Measurements from ENCODE around the gene CFAP119.

The CFAP119 gene

DNA sequence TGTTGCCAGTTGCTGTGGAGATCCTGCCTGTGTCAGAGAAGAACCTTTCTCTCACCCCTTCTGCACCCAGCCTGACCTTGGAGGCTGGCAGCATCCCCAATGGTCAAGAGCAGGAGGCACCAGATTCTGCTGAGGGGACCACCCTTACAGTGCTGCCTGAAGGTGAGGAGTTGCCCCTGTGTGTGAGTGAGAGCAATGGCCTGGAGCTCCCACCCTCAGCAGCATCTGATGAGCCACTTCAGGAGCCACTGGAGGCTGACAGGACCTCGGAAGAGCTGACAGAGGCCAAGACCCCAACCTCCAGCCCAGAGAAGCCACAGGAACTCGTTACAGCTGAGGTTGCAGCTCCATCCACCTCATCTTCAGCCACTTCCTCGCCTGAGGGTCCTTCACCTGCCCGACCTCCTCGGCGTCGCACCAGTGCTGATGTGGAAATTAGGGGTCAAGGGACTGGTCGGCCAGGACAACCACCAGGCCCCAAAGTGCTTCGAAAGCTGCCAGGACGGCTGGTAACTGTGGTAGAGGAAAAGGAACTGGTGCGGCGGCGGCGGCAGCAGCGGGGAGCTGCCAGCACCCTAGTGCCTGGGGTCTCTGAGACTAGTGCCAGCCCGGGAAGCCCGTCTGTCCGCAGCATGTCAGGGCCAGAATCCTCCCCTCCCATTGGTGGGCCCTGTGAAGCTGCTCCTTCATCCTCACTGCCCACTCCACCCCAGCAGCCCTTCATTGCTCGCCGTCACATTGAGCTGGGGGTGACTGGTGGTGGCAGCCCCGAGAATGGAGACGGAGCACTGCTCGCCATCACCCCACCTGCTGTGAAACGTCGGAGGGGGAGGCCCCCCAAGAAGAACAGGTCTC lies 23.8 kb downstream of the CFAP119 start:
- DNase-seq: no peak

GRCh38 chr16:30736995-30737793 lies 24.7 kb downstream of the CFAP119 start:
- DNase-seq: no peak

DNA sequence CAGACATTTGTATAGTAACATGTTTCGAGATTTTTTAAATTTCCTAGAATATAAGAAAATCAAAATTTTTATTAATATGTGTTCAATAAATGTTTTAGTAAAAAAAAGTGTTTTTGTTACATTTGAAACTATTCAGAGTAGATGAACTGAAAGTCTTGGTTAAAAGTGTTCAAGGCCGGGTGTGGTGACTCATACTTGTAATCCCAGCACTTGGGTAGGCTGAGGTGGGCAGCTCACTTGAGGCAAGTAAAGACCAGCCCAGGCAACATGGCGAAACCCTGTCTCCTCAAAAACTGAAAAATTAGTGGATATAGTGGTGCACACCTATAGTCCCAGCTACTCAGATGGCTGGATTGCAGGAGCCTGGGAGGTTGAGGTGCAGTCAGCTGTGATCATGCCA lies 30.5 kb downstream of the CFAP119 start:
- DNase-seq: no peak

- no peak for DNase-seq
Observed at GRCh38 chr16:30728899-30729672, 32.8 kb downstream of the CFAP119 start.

DNA sequence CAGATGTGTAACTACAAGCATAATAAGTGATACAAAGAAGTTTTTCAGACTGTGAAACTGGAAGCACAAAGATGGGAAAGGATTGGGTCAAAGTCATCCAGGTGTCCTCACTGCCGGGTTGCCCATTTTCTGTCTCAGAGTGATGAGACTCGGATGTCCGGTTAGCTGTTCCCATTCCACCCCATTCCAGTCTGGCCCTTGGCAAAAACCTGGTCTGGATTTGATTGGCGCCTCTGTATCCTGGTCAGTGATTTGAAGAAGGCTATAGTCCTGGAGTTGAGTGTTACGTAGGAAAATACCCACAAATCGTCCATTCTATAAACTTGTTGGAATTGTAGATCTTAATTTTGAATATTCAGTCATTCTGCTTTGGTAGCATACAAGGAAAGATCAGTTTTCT lies 33.5 kb downstream of the CFAP119 start:
- DNase-seq: no peak

GRCh38 chr16:30725418-30725792 lies 36.5 kb downstream of the CFAP119 start:
- no peak for DNase-seq

- DNase-seq: no peak
Observed at GRCh38 chr16:30724641-30725417, 37.0 kb downstream of the CFAP119 start.

DNA sequence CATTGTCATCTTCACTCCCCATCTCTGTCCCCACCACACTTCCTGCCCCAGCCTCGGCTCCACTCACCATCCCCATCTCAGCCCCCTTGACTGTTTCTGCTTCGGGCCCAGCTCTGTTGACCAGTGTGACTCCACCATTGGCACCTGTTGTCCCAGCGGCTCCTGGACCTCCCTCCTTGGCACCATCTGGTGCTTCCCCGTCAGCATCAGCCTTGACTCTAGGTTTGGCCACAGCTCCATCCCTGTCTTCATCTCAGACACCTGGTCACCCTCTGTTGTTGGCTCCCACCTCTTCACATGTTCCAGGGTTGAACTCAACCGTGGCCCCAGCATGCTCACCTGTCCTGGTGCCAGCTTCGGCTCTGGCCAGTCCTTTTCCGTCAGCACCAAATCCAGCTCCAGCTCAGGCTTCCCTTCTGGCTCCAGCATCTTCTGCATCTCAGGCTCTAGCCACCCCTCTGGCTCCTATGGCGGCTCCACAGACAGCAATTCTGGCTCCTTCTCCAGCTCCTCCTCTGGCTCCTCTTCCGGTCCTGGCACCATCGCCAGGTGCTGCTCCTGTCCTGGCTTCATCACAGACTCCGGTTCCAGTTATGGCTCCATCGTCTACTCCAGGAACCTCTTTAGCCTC lies 38.0 kb downstream of the CFAP119 start:
- no peak for DNase-seq

- no peak for DNase-seq
Observed at GRCh38 chr16:30722916-30723315, 38.9 kb downstream of the CFAP119 start.

- DNase-seq: no peak
Observed at GRCh38 chr16:30722443-30722842, 39.4 kb downstream of the CFAP119 start.

- no peak for DNase-seq
Observed at GRCh38 chr16:30721606-30722005, 40.3 kb downstream of the CFAP119 start.

DNA sequence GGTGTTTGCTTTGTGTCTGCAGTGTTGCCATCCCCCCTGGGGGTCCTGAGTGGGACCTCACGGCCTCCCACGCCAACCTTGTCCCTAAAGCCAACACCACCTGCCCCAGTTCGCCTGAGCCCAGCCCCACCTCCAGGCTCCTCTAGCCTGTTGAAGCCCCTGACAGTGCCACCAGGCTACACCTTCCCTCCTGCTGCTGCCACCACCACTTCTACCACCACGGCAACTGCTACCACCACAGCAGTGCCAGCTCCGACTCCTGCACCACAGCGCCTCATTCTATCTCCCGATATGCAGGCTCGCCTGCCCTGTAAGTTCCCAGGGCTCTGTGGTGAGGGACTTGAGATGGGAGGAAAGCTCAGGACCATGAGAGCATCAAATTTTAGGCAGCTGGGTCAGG lies 40.7 kb downstream of the CFAP119 start:
- no peak for DNase-seq

- DNase-seq: no peak
Observed at GRCh38 chr16:30720694-30721093, 41.2 kb downstream of the CFAP119 start.

- no peak for DNase-seq
Observed at GRCh38 chr16:30720086-30720485, 41.8 kb downstream of the CFAP119 start.

DNA sequence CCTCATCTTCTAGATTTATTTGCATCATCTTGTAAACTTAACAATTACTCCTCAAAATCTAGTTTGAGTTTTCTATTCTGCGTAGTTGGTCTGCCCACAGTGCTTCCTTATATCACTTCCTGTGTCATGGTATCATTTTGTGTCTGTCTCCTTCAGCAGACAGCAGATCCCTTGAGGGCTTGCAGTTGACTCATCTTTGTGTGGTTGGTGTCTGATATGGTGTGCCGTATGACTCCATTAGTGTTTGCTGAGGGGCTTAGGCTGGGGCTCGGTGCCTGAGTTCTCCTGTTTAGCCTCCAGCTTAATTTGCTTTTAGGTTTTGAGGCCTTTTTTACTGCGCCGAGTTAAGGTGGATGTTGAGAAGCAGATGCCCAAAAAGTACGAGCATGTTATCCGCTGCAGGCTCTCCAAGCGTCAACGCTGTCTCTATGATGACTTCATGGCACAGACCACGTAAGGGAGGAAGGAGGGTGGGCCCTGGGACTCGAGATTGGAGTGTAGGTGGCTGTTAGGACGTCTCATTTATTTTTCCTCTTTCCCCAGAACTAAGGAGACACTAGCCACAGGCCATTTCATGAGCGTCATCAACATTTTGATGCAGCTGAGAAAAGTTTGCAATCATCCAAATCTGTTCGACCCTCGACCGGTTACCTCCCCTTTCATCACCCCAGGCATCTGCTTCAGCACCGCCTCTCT lies 46.0 kb downstream of the CFAP119 start:
- DNase-seq: no peak

- no peak for DNase-seq
Observed at GRCh38 chr16:30711712-30712111, 50.1 kb downstream of the CFAP119 start.

DNA sequence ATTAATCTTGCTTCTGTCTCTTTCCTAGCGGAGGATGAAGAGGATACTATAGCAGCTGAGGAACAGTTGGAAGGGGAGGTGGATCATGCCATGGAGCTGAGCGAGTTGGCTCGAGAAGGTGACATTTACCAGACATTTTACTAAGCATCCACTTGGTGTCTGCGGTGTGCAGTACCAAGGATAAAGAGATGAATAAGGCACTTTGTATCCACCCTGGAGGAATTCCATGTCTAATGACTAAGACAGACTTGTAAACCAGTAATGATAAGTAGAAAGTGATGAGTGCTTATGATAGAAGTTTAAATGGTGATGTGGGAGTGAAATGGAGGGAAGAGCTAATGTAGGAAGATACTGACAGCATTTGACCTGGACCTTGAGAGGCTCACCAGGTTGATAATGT lies 50.9 kb downstream of the CFAP119 start:
- DNase-seq: no peak
